ENCODE data around the gene MAGI1.

DNA sequence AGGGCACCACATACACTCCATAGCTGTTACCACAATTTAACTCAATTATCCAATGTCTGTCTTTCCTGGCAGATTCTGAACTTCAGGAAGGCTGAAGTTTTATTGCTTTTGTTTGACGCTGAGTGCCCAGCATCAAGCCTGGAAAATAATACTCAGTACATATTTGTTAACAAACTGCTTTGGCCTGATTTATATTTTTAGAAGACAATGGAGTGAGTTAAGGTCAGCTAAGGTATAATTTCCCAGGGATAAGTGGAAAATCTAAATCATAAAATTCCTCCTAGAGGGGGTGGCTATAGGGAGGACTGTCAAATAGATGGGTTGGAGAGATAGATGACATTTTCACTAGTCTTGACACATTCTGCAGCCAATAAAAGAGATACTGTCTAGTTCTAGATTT, 691.6 kb downstream of the MAGI1 start:
- TF ChIP-seq CTCF (IDR thresholded peaks at IDR 0.05) (no peak), POLR2A (IDR thresholded peaks at IDR 0.05) (no peak), POLR2AphosphoS5 (IDR thresholded peaks at IDR 0.05) (no peak), EP300 (IDR thresholded peaks at IDR 0.05) (no peak)
